DMS153 (cell line): ENCODE results near the gene GPHA2.

ENCODE experiments used
- DNase-seq: peaks from one replicate; lab custom pipeline; 2025; lab: John Stamatoyannopoulos, UW

The GPHA2 gene

GRCh38 chr11:64891215-64891848 lies 44.4 kb downstream of the GPHA2 start:
- DNase-seq, result no peak

- no peak for DNase-seq
Observed at GRCh38 chr11:64890522-64890939, 45.2 kb downstream of the GPHA2 start.

GRCh38 chr11:64888729-64889511 lies 46.8 kb downstream of the GPHA2 start:
- no peak for DNase-seq

- DNase-seq, result no peak
Observed at GRCh38 chr11:64888406-64888728, 47.3 kb downstream of the GPHA2 start.

- peak; percentile 31 for DNase-seq
Observed at GRCh38 chr11:64887757-64888405, 47.8 kb downstream of the GPHA2 start.

- no peak for DNase-seq
Observed at GRCh38 chr11:64887234-64887756, 48.4 kb downstream of the GPHA2 start.

- DNase-seq, result peak; percentile 54
Observed at GRCh38 chr11:64885367-64886286, 50.1 kb downstream of the GPHA2 start.
